GM12872 (cell line): ENCODE data around the gene RAD51B.

ENCODE experiments used
- CTCF ChIP-seq: IDR thresholded peaks from 3 replicates; pipeline ENCODE4 v1.5.1; 2011; ENCODE audit warnings: low read depth, mild to moderate bottlenecking, low read length, moderate library complexity; ENCODE audit not compliant: insufficient read depth

Gene RAD51B

DNA sequence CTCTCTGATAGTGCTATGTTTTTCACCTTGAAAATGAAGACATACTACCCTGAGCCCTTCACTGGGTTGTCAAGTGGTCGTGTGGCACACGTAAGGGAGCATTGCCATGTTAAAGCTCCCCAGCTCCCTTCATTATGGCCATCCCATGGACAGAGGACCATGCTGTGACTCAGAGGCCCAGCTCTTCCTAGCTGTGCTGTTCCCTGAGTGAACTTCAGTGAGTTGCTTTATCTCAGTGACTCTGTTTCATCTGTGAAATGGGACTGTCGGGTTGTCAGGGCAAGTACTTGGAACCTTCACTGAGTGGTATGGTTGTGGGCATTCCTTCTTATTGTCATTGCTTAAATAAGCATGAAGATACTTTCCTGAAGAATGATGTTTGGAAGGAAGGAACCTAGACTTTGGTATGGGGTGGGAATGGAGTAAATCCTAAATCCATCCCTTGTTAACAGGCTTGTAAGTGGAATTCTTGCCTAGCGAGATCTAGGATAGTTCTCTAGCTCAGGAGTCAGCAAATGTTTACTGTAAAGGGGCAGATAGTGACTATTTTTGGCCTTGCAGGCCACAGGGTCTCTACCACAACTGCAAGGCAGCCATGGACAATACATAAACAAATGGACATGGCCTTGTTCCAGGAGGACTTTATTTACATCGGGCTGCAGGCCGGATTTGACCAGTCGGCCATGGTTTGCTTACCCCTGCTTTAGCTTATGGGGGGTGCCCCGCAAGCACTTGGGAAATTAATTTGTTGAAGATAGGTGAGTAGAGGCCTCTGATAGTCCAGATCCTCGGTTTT is 689.8 kb downstream of the RAD51B start:
- TF ChIP-seq CTCF, result no peak

- TF ChIP-seq CTCF, result no peak
These were observed 690.9 kb downstream of the RAD51B start for GRCh38 chr14:68510201-68511128.

- no peak for TF ChIP-seq CTCF
These were observed 691.8 kb downstream of the RAD51B start for GRCh38 chr14:68511129-68512047.

DNA sequence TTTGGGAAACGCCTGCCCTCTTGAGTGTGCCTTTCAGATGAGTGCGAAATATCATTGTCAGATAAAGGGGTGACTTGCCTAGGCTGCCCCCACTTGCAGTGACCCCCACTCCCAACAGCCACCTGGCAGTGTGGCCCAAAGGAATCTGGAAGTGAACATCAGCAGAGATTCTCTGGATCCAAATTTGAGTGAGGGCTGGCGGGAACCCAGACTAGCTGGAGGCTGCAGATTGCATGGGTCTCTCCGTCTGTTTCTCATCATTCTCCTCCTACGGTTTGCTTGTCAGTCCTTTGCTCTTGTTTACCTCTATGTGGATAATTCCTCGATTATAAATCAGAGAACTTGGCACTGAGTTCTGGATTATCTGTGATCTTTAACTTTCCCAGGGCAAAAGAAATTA is 692.5 kb downstream of the RAD51B start:
- TF ChIP-seq CTCF, result no peak

DNA sequence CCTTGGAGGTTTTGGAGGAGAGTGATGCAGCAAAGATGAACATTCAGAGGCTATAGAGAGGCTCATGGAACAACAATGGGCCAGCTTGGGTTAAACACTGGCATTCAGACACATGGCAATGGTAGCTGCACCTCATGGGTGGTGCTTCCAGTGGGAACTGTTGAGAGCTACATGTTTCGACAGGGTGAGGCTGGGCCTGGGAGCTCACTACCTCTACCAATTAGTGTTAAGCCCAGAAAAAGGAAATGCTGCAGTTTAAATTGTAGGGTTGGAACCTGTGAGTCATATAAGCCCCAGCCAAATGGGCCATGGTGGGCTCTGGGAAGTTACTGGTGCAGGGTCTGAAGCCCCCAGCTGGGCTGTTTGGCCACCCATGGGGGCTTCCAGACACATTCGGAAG is 693.6 kb downstream of the RAD51B start:
- no peak for TF ChIP-seq CTCF

GRCh38 chr14:68513838-68514607 is 694.4 kb downstream of the RAD51B start:
- no peak for TF ChIP-seq CTCF
